HFF-Myc (cell line): Measurements from ENCODE around the gene LANCL3.

Experiments
- DNase-seq: peaks from one replicate; pipeline ENCODE4 v3.0.0-alpha.2; 2011; ENCODE audit warnings: low read depth; ENCODE audit errors: extremely low read depth
- H3K4me3 ChIP-seq: replicated peaks from 2 replicates; pipeline ENCODE4 v1.5.1; 2011; ENCODE audit warnings: low read depth, mild to moderate bottlenecking, control low read depth, low read length
- TF ChIP-seq, protein P1 (sequence below): IDR thresholded peaks from 2 replicates; pipeline ENCODE4 v1.5.1; 2012; ENCODE audit warnings: mild to moderate bottlenecking, low read depth, low read length, control low read depth; ENCODE audit errors: missing control alignments

The LANCL3 gene

DNA sequence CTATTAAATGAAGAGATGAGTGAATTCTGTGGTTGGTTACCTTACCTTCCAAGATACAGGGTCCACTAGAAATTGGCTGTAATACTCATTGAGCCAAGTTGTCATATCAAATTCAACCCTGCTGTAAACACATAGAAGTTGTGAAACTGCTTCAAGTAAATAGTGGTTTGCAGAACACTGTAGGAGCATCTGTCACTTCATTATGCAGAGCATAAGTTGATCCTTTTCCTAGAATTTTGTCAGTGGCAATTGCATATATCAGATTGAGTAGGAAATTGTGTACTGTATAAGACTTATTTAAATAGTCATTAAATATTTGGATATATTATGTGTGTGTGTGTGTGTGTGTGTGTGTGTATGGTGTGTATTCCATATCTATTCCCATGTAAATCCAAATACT lies 105.3 kb downstream of the LANCL3 start:
- H3K4me3 ChIP-seq, result no peak overlapping the region
- TF ChIP-seq, protein P1, sequence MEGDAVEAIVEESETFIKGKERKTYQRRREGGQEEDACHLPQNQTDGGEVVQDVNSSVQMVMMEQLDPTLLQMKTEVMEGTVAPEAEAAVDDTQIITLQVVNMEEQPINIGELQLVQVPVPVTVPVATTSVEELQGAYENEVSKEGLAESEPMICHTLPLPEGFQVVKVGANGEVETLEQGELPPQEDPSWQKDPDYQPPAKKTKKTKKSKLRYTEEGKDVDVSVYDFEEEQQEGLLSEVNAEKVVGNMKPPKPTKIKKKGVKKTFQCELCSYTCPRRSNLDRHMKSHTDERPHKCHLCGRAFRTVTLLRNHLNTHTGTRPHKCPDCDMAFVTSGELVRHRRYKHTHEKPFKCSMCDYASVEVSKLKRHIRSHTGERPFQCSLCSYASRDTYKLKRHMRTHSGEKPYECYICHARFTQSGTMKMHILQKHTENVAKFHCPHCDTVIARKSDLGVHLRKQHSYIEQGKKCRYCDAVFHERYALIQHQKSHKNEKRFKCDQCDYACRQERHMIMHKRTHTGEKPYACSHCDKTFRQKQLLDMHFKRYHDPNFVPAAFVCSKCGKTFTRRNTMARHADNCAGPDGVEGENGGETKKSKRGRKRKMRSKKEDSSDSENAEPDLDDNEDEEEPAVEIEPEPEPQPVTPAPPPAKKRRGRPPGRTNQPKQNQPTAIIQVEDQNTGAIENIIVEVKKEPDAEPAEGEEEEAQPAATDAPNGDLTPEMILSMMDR, result no peak
- DNase-seq, result no peak

DNA sequence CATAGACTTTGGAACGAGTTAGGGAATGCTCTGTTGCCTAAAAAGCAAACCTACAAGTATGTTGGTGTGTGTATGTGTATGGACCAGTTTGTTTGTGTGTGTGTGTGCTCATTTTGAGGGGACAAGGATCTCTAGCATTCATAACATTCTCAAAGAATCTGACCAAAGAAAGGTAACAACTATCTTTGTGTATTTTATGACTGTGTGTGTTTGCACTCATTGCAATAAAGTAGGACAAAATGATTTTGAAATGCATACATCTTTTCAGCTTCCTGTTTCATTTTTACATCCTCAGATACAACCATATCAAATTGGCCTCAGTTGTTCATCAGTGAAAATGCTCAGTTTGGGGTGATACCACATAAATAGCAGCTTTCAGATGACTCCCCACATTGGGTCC lies 105.8 kb downstream of the LANCL3 start:
- H3K4me3 ChIP-seq, result no peak overlapping the region
- TF ChIP-seq, protein P1, result no peak
- DNase-seq, result no peak

DNA sequence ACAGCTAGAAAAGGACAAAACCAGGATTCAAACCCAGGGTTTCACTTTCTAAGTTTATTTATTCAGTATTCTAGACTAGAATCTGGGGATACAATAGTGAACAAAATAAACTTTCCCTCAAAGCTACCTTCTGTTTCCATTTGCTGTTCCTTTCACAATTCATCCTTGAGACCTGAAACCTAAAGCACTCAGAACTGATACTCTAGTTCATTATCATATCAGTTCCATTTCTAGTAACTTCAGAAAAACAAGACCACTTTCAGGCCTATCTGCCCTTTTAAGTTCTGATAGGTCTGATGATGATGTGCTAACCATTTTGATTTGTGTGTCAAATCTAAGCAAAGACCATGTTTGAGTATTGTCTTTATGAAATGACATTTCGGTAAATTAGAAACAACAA lies 106.3 kb downstream of the LANCL3 start:
- TF ChIP-seq, protein P1, result no peak
- no peak overlapping the region for H3K4me3 ChIP-seq
- DNase-seq, result no peak

DNA sequence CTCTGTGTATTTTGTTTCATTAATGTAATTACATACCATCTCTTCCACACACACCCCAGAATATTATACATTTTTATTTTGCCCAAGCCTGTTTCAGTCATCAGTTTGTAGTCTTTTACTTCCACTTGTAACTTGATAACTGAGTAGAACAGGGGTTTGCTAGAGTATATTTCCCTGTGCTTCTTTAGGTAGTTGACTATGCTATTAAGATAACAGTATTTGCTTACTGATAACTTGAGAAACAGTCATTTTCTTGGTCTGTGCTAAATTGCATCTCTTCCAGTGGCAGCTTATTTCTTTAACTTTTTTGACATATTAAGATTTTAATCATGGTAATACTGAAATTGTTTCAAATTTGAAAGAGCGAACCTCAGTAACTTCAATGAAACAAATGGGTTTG lies 107.1 kb downstream of the LANCL3 start:
- no peak for DNase-seq
- TF ChIP-seq, protein P1, result no peak
- no peak overlapping the region for H3K4me3 ChIP-seq

DNA sequence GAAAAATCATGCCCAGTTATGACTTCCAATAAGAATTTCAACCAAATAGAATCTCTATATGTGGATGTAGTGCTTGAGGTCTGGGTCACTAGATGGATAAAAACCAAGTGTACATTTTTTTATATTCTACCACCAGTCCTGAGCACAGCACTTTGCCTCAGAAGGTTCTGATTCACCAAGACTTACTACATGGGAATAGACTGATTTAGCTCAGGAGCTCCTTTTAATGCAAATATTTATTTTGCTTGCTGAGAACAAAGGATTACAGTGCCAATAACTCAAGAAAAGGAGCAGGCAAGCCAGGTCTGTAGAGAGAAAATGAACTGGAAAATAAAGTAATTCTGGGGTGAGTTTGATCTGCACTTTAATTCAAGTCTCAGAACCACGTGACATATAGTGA lies 107.8 kb downstream of the LANCL3 start:
- TF ChIP-seq, protein P1, result no peak
- no peak overlapping the region for H3K4me3 ChIP-seq
- no peak for DNase-seq

DNA sequence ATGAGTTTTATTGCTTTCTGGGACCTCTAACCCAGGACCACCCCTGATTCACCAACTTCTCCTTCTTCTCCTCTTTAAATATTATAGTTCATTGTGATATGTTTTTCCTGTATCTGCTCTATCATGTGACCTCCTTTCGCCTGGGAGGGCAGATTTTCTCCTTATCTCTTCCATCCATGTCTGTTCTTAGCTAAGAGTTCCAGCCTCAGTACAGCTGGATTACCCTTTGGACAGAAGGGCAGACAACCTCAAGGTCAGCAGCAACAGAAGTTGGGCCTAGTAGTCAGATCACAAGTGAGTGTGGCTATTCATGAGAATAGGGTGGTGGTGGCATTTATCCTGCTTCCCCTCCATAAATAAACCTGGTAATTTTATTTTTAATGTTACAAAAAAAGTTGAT lies 108.4 kb downstream of the LANCL3 start:
- DNase-seq, result no peak
- TF ChIP-seq, protein P1, result no peak
- H3K4me3 ChIP-seq, result no peak overlapping the region

DNA sequence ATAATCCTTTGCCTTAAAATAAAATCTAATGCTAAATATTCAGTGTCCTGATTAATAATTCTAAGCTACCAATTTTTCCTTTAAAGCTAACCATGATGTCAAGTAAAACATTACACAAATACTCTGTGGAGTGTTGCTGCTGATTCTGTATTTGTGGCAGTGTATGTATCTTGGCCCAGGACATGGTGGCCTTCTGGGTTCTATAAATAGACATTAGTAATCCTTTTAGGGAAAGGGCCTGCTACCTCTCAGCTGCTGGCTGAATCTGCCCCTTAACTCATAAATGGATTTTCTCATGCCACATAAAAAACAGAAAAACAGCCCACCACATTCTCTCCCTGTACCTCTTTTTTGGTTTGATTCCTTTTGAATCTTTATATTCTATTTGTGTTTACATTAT lies 113.0 kb downstream of the LANCL3 start:
- no peak overlapping the region for H3K4me3 ChIP-seq
- TF ChIP-seq, protein P1, result no peak
- DNase-seq, result no peak
